Liver (tissue), 3 donors: Measurements from ENCODE around the gene FNDC7.

Source experiments
- HNF4G ChIP-seq: IDR thresholded peaks from 2 replicates; pipeline ENCODE4 v1.6.1; 2016; ENCODE audit warnings: antibody characterized with exemption
- RAD21 ChIP-seq, 2 donors: IDR thresholded peaks; 2 replicates each; pipeline ENCODE4 v1.6.1; 2016; ENCODE audit warnings: antibody characterized with exemption in 2 of 2, mild to moderate bottlenecking in 2 of 2
- TAF1 ChIP-seq: conservative IDR thresholded peaks from 2 replicates; pipeline ENCODE4 v1.6.1; 2016; ENCODE audit warnings: antibody characterized with exemption, mild to moderate bottlenecking
- TF ChIP-seq, protein P1 (sequence below): fragments of 150-350 bp; IDR thresholded peaks from 2 replicates; pipeline ENCODE4 v1.5.1; 2017; ENCODE audit warnings: improper control_type of control experiment, low read depth, low read length; ENCODE audit not compliant: missing input control
- TF ChIP-seq, protein P2 (sequence below): IDR thresholded peaks from 2 replicates; pipeline ENCODE4 v1.6.1; 2016; ENCODE audit warnings: antibody characterized with exemption
- donor health status: healthy.
- donor health status: healthy.

DNA sequence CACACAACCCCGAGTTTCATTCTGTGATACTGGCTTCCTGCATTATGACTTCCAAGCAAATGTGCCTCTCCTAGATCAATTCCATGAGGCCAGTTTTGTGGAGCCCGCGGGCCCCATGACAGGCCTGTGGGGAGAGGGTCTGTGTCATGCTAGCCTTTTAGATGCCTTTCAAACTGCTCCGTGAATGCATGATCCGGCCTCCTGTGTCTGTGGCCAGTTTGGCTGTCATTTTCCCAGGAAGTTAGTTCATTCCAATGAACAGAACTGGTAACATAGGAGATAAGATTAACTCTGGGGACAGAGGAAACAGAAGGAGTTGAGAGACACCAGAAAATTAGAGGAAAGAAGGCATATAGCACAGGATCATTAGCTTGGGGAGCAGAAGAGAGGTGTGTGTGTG, 3.2 kb downstream of the FNDC7 start:
- TF ChIP-seq HNF4G (no peak), RAD21 (IDR thresholded peaks at IDR 0.05) (no peak), TAF1 (no peak)
- TF ChIP-seq, protein P1, sequence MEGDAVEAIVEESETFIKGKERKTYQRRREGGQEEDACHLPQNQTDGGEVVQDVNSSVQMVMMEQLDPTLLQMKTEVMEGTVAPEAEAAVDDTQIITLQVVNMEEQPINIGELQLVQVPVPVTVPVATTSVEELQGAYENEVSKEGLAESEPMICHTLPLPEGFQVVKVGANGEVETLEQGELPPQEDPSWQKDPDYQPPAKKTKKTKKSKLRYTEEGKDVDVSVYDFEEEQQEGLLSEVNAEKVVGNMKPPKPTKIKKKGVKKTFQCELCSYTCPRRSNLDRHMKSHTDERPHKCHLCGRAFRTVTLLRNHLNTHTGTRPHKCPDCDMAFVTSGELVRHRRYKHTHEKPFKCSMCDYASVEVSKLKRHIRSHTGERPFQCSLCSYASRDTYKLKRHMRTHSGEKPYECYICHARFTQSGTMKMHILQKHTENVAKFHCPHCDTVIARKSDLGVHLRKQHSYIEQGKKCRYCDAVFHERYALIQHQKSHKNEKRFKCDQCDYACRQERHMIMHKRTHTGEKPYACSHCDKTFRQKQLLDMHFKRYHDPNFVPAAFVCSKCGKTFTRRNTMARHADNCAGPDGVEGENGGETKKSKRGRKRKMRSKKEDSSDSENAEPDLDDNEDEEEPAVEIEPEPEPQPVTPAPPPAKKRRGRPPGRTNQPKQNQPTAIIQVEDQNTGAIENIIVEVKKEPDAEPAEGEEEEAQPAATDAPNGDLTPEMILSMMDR: no peak
- TF ChIP-seq, protein P2, sequence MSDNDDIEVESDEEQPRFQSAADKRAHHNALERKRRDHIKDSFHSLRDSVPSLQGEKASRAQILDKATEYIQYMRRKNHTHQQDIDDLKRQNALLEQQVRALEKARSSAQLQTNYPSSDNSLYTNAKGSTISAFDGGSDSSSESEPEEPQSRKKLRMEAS: no peak
